ENCODE data around the gene AATF.

DNA sequence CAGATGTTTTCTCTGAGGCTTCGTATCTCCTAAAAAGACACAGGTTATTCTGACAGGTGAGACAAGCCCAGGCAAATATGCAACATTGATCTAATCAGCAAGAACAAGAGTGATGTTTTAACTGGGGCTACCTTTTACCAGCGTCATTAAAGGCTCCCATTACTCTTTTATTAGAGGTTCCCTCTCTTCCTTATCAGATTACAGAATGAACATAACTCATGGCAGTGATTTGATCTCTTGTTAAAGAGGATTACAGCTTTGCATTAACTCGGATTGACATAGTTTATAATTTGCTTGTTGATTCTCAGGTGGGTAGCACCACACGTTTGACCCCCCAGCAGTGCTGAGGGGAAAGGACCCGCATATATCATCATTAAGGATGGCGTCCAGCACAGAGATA, 90.5 kb downstream of the AATF start:
- TF ChIP-seq, protein P1, sequence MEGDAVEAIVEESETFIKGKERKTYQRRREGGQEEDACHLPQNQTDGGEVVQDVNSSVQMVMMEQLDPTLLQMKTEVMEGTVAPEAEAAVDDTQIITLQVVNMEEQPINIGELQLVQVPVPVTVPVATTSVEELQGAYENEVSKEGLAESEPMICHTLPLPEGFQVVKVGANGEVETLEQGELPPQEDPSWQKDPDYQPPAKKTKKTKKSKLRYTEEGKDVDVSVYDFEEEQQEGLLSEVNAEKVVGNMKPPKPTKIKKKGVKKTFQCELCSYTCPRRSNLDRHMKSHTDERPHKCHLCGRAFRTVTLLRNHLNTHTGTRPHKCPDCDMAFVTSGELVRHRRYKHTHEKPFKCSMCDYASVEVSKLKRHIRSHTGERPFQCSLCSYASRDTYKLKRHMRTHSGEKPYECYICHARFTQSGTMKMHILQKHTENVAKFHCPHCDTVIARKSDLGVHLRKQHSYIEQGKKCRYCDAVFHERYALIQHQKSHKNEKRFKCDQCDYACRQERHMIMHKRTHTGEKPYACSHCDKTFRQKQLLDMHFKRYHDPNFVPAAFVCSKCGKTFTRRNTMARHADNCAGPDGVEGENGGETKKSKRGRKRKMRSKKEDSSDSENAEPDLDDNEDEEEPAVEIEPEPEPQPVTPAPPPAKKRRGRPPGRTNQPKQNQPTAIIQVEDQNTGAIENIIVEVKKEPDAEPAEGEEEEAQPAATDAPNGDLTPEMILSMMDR (IDR thresholded peaks at IDR 0.05) = no peak
- no peak for TF ChIP-seq EZH2phosphoT487 (IDR thresholded peaks at IDR 0.05)
- no peak for TF ChIP-seq EZH2 (IDR thresholded peaks at IDR 0.05)
